Fibroblast of lung (primary cell): ENCODE results near the gene LDLRAD3.

ENCODE experiments used
- CTCF ChIP-seq, 2 donors: IDR thresholded peaks in 1 of 2; conservative IDR thresholded peaks in 1 of 2; 1 replicate in 1 of 2; 2 replicates in 1 of 2; pipeline ENCODE4 v1.5.1; 2011 to 2012; ENCODE audit warnings: low read length in 2 of 2, control low read depth in 1 of 2, inconsistent platforms in 1 of 2, low read depth in 1 of 2, mild to moderate bottlenecking in 1 of 2
- EZH2 ChIP-seq: IDR thresholded peaks from 2 replicates; pipeline ENCODE4 v1.5.1; 2012; ENCODE audit warnings: low read length, control low read depth, mild to moderate bottlenecking; ENCODE audit errors: missing control alignments

DNA sequence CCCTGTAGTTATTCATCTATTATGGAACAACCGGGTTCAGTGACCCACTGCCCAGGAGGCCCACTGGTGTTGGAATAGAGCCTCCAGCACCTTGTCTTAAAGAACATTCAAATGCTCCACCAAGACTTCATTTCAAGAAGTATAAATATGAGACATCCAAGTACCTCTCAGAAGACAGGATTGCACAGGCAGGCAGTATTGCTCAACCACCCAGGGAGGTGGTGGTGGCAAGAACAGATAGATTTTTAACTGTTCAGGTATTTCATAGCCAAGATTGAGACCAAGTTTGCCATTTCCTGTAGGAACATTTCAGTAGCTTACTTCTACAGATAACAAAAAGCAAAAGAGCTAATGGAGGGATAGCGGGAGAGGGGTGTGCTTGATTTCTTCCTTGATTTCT lies 266.7 kb downstream of the LDLRAD3 start:
- TF ChIP-seq CTCF (conservative IDR thresholded peaks at IDR 0.05 in 1 of 2, IDR thresholded peaks at IDR 0.05 in 1 of 2; ENCODE audit: low read depth in 1 of 2, low read length in 2 of 2) (no peak), EZH2 (no peak)
